PC-9 (cell line): Measurements from ENCODE around the gene EHMT1.

Experiments
- EZH2 ChIP-seq: fragments of 200-600 bp; sonication (generic); IDR thresholded peaks from 2 replicates; pipeline ENCODE4 v1.8.0; 2017; ENCODE audit warnings: antibody characterized with exemption, low read depth
- TF ChIP-seq, protein P1 (sequence below): fragments of 200-600 bp; sonication (generic); conservative IDR thresholded peaks from 2 replicates; pipeline ENCODE4 v1.6.1; 2017; ENCODE audit warnings: mixed run types, antibody characterized with exemption, mild to moderate bottlenecking, moderate library complexity

GRCh38 chr9:137639303-137640051, 20.7 kb downstream of the EHMT1 start:
- TF ChIP-seq, protein P1, sequence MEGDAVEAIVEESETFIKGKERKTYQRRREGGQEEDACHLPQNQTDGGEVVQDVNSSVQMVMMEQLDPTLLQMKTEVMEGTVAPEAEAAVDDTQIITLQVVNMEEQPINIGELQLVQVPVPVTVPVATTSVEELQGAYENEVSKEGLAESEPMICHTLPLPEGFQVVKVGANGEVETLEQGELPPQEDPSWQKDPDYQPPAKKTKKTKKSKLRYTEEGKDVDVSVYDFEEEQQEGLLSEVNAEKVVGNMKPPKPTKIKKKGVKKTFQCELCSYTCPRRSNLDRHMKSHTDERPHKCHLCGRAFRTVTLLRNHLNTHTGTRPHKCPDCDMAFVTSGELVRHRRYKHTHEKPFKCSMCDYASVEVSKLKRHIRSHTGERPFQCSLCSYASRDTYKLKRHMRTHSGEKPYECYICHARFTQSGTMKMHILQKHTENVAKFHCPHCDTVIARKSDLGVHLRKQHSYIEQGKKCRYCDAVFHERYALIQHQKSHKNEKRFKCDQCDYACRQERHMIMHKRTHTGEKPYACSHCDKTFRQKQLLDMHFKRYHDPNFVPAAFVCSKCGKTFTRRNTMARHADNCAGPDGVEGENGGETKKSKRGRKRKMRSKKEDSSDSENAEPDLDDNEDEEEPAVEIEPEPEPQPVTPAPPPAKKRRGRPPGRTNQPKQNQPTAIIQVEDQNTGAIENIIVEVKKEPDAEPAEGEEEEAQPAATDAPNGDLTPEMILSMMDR = no peak
- TF ChIP-seq EZH2 = no peak
